Measurements from ENCODE around the gene ASCL3. TPM values are rescaled to one million over a fixed set of nuclear protein-coding genes. Genes with fewer than 3 reads are reported as not detected.

The ASCL3 gene
- total and polyA plus RNA-seq, 2 experiments from 2014 or later, result not detected

DNA sequence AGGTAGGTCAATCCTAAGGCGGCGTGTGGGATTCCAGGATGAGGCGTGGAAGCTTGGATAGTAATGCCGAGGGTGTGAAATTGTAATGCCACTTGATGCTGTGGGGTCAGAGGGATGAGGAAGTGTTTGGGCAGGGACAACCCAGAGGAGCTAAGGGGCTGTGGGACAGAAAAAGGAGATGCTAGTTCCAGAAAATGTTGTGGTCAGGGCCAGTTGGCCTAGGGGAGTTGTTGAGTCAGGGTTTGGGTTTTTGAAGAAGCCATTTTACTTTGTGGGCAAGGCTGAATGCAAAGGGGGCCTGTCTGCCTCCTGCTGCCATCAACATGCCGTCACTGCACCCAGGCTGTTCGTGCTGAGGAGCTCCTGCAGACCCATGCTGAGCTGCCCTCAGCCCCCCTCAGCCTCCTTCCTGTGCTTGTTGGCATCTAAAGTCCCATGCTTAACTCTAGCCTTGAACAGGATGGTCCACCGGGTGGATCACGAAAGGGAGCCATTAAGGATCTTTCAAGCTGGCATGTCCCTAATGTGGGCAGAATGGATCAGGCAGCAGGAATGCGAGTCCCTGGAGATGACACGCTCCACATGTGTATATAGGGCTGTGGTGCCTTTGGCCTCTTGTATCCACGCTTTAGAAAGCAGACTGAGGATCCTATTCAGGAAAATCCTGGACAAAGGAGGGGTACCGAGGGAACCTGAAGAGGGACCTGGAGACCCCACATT, 12.2 kb downstream of the ASCL3 start:
- no peak for DNase-seq (ENCODE audit: low read depth in 1 of 2, low spot score in 1 of 2)
- peaks cover 4% of the 10 kb centered on the region for H3K4me1 ChIP-seq (ENCODE audit: low read depth)
- H3K36me3 ChIP-seq, result no peaks in the 10 kb centered on the region
- H3K9me3 ChIP-seq (ENCODE audit: low read depth), result no peaks in the 10 kb centered on the region
- TF ChIP-seq, protein P1, sequence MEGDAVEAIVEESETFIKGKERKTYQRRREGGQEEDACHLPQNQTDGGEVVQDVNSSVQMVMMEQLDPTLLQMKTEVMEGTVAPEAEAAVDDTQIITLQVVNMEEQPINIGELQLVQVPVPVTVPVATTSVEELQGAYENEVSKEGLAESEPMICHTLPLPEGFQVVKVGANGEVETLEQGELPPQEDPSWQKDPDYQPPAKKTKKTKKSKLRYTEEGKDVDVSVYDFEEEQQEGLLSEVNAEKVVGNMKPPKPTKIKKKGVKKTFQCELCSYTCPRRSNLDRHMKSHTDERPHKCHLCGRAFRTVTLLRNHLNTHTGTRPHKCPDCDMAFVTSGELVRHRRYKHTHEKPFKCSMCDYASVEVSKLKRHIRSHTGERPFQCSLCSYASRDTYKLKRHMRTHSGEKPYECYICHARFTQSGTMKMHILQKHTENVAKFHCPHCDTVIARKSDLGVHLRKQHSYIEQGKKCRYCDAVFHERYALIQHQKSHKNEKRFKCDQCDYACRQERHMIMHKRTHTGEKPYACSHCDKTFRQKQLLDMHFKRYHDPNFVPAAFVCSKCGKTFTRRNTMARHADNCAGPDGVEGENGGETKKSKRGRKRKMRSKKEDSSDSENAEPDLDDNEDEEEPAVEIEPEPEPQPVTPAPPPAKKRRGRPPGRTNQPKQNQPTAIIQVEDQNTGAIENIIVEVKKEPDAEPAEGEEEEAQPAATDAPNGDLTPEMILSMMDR (IDR thresholded peaks at IDR 0.05; ENCODE audit: low read depth, low read length), result no peak
- no peak overlapping the region for H3K27ac ChIP-seq
- no peak overlapping the region for H3K4me3 ChIP-seq
- H3K27me3 ChIP-seq, result no peaks in the 10 kb centered on the region

DNA sequence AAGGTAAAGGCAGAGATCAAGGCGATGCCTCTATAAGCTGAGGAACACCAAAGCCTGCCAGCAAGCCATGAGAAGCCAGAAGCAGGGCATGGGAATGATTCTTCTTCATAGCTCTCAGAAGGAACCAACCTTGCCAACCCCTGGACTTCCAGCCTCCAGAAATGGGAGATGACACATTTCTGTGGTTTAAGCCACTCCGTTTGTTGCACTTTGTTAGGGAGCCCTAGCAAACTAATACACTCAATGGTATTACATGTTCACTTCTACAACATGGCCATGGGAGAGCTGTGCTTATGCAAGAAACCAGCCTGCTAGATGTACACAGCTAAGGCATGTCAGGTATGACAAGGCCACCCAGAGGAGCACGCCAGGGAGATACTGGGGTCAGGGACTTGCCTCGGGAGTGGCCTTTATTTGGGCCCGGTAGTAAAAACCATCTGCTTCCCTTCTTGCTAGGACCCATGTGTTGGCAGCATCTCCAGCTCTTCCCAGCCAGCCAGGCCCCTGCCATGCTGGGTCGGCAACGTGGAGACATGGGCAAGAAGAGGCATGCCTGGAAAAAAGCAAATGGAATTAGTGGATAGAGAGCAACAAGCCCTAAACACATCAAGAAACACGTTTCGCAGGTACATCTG, 13.7 kb downstream of the ASCL3 start:
- Histone ChIP-seq H3K27ac (no peak overlapping the region), H3K36me3 (no peaks in the 10 kb centered on the region), H3K4me1 (ENCODE audit: low read depth) (no peaks in the 10 kb centered on the region), H3K4me3 (no peak overlapping the region), H3K27me3 (no peaks in the 10 kb centered on the region), H3K9me3 (ENCODE audit: low read depth) (no peaks in the 10 kb centered on the region)
- no peak for DNase-seq (ENCODE audit: low read depth in 1 of 2, low spot score in 1 of 2)
- TF ChIP-seq, protein P1 (IDR thresholded peaks at IDR 0.05; ENCODE audit: low read depth, low read length), result no peak

DNA sequence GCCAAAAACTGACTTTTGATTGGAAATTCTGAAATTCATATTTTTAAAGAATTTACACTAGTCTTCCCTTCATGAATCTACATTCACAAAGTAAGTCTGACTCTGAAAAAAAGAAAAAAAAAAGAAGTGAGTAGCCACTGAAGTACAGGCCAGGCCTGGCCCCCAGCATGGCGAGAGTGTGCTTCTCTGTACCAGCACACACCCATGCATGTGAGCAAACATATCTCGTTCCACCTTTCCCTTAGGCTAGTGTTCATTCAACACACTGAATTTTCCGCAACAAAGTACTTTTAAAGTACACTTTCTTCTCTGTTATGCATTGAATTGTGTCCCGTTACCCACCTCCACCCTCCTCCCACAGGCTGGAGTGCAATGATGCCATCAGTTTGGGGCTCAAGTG, 14.6 kb downstream of the ASCL3 start:
- Histone ChIP-seq H3K27me3 (no peaks in the 10 kb centered on the region), H3K36me3 (no peaks in the 10 kb centered on the region), H3K9me3 (ENCODE audit: low read depth) (no peaks in the 10 kb centered on the region), H3K27ac (no peak overlapping the region), H3K4me3 (no peak overlapping the region), H3K4me1 (ENCODE audit: low read depth) (no peaks in the 10 kb centered on the region)
- TF ChIP-seq, protein P1 (IDR thresholded peaks at IDR 0.05; ENCODE audit: low read depth, low read length), result no peak
- DNase-seq (ENCODE audit: low read depth in 1 of 2, low spot score in 1 of 2), result no peak

DNA sequence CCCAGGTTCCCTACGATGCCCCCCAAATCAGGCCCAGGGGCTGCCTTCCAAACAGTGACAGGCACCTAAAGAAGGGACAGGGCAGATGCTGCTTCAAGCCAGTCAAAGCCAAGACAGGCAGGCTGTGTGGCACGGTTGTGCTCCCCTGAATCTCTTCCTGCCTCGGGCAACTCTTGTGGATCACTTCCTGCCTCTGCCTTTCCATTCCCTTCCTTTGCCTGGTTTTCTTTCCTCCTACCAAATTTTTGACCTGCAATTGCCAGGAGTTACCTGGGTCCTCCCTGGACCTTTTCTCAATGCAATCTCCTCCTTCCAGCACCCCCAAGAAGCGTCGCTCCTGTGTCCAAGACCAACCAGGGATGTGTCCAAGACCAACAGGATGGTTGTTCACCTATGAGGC, 15.6 kb downstream of the ASCL3 start:
- Histone ChIP-seq H3K4me1 (ENCODE audit: low read depth) (no peaks in the 10 kb centered on the region), H3K36me3 (no peaks in the 10 kb centered on the region), H3K4me3 (no peak overlapping the region), H3K9me3 (ENCODE audit: low read depth) (no peaks in the 10 kb centered on the region), H3K27me3 (no peaks in the 10 kb centered on the region), H3K27ac (no peak overlapping the region)
- TF ChIP-seq, protein P1 (IDR thresholded peaks at IDR 0.05; ENCODE audit: low read depth, low read length), result no peak
- DNase-seq (ENCODE audit: low read depth in 1 of 2, low spot score in 1 of 2), result no peak

DNA sequence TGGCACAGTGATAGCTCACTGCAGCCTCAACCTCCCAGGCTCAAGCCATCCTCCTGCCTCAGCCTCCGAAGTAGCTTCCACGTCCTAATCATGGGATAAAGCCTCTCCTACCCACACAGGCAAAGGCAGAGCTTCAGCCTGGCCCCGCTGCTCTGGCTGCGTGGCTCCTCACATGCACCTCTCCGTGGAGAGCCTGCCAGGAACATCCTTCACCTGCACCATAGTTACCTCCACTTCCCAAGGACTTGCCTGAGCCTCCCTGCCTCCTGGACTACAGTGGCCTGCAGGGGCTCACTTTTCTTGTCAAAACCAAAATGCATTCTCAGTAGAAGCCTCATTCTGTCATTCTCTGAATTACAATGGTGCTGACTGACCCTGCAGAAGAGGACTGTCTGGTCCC, 16.6 kb downstream of the ASCL3 start:
- no peaks in the 10 kb centered on the region for H3K9me3 ChIP-seq (ENCODE audit: low read depth)
- TF ChIP-seq, protein P1 (IDR thresholded peaks at IDR 0.05; ENCODE audit: low read depth, low read length), result no peak
- no peaks in the 10 kb centered on the region for H3K4me1 ChIP-seq (ENCODE audit: low read depth)
- H3K4me3 ChIP-seq, result no peak overlapping the region
- peaks cover 5% of the 10 kb centered on the region for H3K36me3 ChIP-seq
- H3K27ac ChIP-seq, result no peak overlapping the region
- H3K27me3 ChIP-seq, result no peaks in the 10 kb centered on the region
- no peak for DNase-seq (ENCODE audit: low read depth in 1 of 2, low spot score in 1 of 2)
